Uterus (tissue), 4 donors: ENCODE measurements around the gene LNX2. TPM values are rescaled to one million over a fixed set of nuclear protein-coding genes. Genes with fewer than 3 reads are reported as not detected.

Experiments used
- DNase-seq, 2 donors: peaks; one replicate each; pipeline ENCODE4 v3.0.0-alpha.2; 2019 to 2020
- H3K27ac ChIP-seq, 2 donors: fragments of 200-600 bp; sonication (generic); 1 replicate in 1 of 2; 2 replicates in 1 of 2; pipeline ENCODE4 v1.5.1; 2016 to 2018
- H3K27me3 ChIP-seq, 2 donors: fragments of 200-600 bp; sonication (generic); one replicate each; pipeline ENCODE4 v1.5.1; 2018 to 2019; ENCODE audit warnings: control low read depth in 1 of 2
- H3K36me3 ChIP-seq, 2 donors: fragments of 200-600 bp; sonication (generic); one replicate each; pipeline ENCODE4 v1.5.1; 2019; ENCODE audit warnings: control low read depth in 1 of 2
- H3K4me1 ChIP-seq, 2 donors: fragments of 200-600 bp; sonication (generic); one replicate each; pipeline ENCODE4 v1.5.1; 2018 to 2019; ENCODE audit warnings: control low read depth in 1 of 2
- H3K4me3 ChIP-seq, 2 donors: fragments of 200-600 bp; sonication (generic); 1 replicate in 1 of 2; 2 replicates in 1 of 2; pipeline ENCODE4 v1.5.1; 2018 to 2019; ENCODE audit warnings: mild to moderate bottlenecking in 1 of 2
- H3K9me3 ChIP-seq, 2 donors: fragments of 200-600 bp; sonication (generic); one replicate each; pipeline ENCODE4 v1.5.1; 2019; ENCODE audit warnings: control low read depth in 1 of 2
- CTCF ChIP-seq, 4 experiments: fragments of 200-600 bp in 2 of 4; fragments of 450-650 bp in 2 of 4; sonication (generic) in 2 of 4; IDR thresholded peaks; one replicate each; pipeline ENCODE4 v1.5.1; 2016 to 2019; ENCODE audit warnings: antibody characterized with exemption in 4 of 4, mild to moderate bottlenecking in 2 of 4, moderate library complexity in 1 of 4
- POLR2A ChIP-seq, 2 donors: fragments of 450-650 bp; IDR thresholded peaks; one replicate each; pipeline ENCODE4 v1.6.1; 2016; ENCODE audit warnings: antibody characterized with exemption in 2 of 2, mild to moderate bottlenecking in 1 of 2, moderate library complexity in 1 of 2
- intact Hi-C: fragments of 100-400 bp; cut with DNase I; formaldehyde crosslinking; loops from one replicate; pipeline ENCODE4 v1.15.1; 2023; ENCODE audit warnings: low total_unique reads
- total RNA-seq, 4 donors: library from RNA; depleted of rRNA in 3 of 4; stranded (reverse); fragments of >200 nt in 3 of 4; gene quantifications; one replicate each; pipeline versions ENCODE4 v1.1.0 to v1.2.4, GENCODE V29; 2014 to 2023
- donor health status: DM: yes; HTN: yes; CAD: no.

Gene LNX2
- total RNA-seq, 4 donors from 2014 or later: 1.5 to 13.2 (median 8.2) TPM

- no peak overlapping the region for H3K27ac ChIP-seq
- H3K27me3 ChIP-seq: no peaks in the 10 kb centered on the region
- TF ChIP-seq CTCF (IDR thresholded peaks at IDR 0.05): no peak
- TF ChIP-seq POLR2A (IDR thresholded peaks at IDR 0.05): no peak
- no peak overlapping the region for H3K4me3 ChIP-seq
- no peak for DNase-seq
- H3K36me3 ChIP-seq: no peaks in the 10 kb centered on the region
- no peaks in the 10 kb centered on the region for H3K4me1 ChIP-seq
- H3K9me3 ChIP-seq: no peaks in the 10 kb centered on the region
- intact Hi-C loops: no loop called here
These were observed 86.0 kb downstream of the LNX2 start for GRCh38 chr13:27534108-27534980.

- Histone ChIP-seq H3K4me1 (no peaks in the 10 kb centered on the region), H3K4me3 (no peak overlapping the region), H3K27me3 (no peaks in the 10 kb centered on the region), H3K27ac (no peak overlapping the region), H3K36me3 (no peaks in the 10 kb centered on the region), H3K9me3 (no peaks in the 10 kb centered on the region)
- peak; percentile 42 to 62 for DNase-seq
- intact Hi-C loops: no loop called here
- TF ChIP-seq CTCF (IDR thresholded peaks at IDR 0.05) (peak; percentile 66 to 78 (median 70)), POLR2A (IDR thresholded peaks at IDR 0.05) (no peak)
These were observed 87.1 kb downstream of the LNX2 start for GRCh38 chr13:27533155-27533643.

GRCh38 chr13:27528908-27529307, 91.4 kb downstream of the LNX2 start:
- intact Hi-C loops: no loop called here
- Histone ChIP-seq H3K27ac (no peak overlapping the region), H3K9me3 (no peaks in the 10 kb centered on the region), H3K36me3 (no peaks in the 10 kb centered on the region), H3K27me3 (no peaks in the 10 kb centered on the region), H3K4me3 (no peak overlapping the region), H3K4me1 (no peaks in the 10 kb centered on the region)
- TF ChIP-seq POLR2A (IDR thresholded peaks at IDR 0.05) (no peak), CTCF (IDR thresholded peaks at IDR 0.05) (no peak)
- no peak for DNase-seq

- no peaks in the 10 kb centered on the region for H3K9me3 ChIP-seq
- TF ChIP-seq POLR2A (IDR thresholded peaks at IDR 0.05): no peak
- TF ChIP-seq CTCF (IDR thresholded peaks at IDR 0.05): no peak
- H3K27ac ChIP-seq: no peak overlapping the region
These were observed 93.8 kb downstream of the LNX2 start for GRCh38 chr13:27526516-27526915.

More at GRCh38 chr13:27526516-27526915, 93.8 kb downstream of the LNX2 start:
- no peaks in the 10 kb centered on the region for H3K36me3 ChIP-seq
- no peaks in the 10 kb centered on the region for H3K27me3 ChIP-seq
- intact Hi-C loops: no loop called here
- H3K4me1 ChIP-seq: no peaks in the 10 kb centered on the region
- DNase-seq: no peak
- H3K4me3 ChIP-seq: no peak overlapping the region
